Stimulated activated CD4-positive, alpha-beta T cell treated with anti-CD3 and anti-CD28 coated beads, Interleukin-12 subunit alpha, Interleukin-12 subunit beta, amount 100 ng/mL, for 4 hours (primary cell): ENCODE data around the gene ZSCAN21.
"Not testable (repeated sequence)": the region's sequence is repeated elsewhere in the genome, so short reads cannot be mapped to it uniquely, and the experiment has no call there.

Experiments
- DNase-seq: peaks from one replicate; pipeline ENCODE4 v3.0.0-alpha.2; 2020

The ZSCAN21 gene

DNA sequence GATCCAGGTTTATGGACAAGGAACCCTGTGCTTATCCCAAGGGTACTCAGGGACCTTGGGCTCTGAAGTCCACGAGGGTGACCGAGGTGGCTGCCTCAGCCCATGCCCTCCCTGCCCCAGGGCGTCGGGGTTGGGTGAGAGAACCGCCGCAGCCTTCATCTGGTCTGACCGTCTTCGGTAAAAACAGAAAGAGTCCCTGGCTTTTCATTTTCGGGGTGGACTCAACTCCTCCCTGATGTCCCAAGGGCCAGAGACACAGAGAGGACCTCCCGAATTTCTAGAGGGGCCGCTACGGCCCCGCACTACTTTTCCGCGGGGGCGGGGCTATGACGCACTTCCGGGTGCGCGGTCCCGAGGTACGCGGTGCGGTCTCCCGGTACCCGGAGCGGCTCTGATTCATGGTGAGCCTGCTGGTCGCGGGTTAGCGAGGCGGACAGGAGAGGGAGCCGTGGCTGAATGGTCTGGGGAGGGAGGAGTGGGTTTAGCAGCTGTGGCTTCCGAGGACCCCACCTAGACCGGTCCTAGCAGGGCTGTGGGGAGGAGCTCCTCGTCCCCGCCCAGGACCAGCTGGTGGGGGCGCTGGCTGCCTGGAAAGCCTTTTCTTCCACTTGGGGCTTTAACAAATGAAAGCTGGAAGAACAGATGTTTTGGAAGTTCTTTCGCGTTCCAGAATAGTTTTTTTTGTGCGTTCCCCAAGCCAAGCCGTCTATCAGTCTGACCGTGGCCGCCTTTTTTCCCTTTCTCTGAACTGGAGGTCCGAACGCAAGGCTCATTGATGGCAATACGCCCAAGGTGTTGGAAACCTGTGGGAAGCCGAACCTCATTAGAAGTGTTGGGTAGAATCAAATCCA is at the start of gene ZSCAN21:
TSS of gene ZSCAN21 (plus strand) at position 334 of the 851 bp plus-strand sequence. CDS start 7,233 bp downstream, outside the sequence.
- peak; percentile 82 for DNase-seq

DNA sequence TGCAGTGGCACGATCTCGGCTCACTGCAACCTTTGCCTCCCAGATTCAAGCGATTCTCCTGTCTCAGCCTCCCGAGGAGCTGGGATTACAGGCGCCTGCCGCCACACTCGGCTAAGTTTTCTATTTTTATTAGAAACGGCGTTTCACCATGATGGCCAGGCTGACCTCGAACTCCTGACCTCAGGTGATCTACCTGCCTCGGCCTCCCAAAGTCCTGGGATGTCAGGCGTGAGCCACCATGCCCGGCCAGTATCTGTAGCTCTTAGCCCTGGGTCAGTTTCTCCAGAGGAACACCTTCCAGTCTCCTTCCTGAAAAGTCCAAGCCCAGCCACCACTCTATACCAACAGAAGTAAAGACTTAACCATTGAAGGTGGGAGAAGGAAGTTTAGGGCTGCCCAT is 49.3 kb upstream of the ZSCAN21 start:
- DNase-seq, result no peak

DNA sequence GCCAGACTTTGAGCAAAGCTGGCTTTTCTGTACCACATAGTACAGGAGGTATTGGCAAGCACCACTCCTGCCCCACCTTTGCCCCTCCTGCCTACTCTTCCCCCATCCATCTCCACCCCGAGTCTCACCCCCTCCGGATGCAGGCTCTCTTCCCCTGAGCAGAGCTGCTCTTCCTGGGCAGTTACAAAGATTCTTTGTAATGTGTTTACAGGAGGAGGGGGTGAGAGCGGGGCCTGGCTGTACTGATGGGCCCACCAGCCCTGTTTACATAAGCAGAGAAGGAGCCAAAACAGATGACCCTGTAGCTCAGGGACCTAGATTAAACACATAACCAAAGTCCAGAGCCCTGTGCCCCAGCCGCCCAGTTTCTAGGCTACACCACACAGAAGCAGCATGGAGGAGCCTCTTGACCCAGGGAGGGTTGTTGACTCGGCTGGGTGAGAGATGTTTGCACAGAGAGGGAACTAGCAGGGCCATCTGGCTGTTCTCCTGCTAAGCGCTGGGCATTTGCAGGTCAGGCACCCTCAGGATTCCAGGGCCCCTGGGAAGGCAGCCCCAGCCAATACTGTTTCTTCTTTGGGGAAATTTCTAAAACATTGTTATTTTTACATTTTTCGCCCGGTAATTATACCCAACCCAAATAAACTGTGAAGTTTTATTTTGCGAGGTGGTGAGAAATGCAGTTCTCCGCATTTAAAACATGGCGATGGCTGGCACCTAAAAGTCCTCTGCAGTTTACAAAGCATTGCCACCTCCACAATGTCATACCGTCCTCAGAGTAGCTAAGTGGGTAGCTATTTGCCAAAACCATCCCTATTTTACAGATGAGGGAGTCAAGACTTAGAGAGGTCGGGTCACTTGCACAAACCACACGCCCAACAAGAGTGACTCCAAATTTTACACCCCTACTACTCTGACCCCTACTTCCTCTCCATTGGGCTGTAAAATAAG is 45.6 kb upstream of the ZSCAN21 start:
- no peak for DNase-seq

DNA sequence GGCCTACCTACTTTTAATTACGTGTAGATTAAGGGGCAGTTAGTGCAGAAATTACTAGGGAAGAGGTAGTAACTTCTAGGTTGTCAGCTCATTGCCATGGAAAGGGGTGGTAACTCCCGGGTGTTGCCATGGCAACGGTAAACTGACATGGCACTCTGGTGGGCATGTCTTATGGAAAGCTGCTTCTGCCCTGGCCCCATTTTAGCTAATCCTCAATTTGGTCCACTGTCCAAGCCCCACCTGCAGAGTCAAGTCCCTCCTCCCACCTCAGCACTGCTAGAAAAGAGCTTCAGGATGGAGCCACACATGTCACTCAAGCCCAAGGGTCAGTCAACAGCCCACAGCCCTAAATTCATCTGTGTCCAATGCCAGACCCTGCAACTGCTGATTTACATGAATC is 41.7 kb upstream of the ZSCAN21 start:
- no peak for DNase-seq

DNA sequence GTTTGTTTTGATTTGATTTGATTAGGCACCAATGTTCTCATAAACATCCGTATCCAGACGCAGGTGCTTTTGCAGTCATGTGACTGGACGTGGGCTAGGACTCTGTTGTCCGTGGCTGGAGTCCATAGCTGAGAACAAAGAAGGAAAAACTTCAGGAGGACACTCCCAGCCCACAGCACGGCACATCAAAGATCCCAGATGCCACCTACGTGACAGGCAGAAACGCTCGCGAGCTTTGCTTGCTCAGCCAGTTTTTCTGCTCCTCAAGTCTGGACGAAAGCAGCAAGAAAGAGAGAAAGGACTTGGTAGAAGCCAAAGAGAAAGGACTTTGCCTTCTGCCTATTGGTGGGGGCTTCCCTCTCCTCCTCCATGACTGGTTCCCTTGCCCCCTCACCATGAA is 41.0 kb upstream of the ZSCAN21 start:
- no peak for DNase-seq

DNA sequence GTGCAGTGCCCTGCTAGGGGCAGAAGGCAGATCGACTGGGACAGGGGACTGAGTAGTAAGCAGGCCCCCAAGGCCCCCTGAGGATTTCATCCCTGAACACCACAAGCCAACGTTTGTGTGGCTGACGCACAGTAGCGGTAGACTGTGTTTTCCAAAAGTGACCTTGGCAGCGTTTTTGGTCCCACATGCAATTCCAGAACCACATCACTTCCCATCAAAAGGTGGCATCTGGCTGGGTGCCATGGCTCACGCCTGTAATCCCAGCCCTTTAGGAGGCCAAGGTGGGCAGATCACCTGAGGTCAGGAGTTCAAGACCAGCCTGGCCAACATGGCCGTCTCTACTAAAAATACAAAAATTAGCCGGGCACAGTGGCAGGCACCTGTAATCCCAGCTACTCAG is 39.6 kb upstream of the ZSCAN21 start:
- not testable (repeated sequence) for DNase-seq

DNA sequence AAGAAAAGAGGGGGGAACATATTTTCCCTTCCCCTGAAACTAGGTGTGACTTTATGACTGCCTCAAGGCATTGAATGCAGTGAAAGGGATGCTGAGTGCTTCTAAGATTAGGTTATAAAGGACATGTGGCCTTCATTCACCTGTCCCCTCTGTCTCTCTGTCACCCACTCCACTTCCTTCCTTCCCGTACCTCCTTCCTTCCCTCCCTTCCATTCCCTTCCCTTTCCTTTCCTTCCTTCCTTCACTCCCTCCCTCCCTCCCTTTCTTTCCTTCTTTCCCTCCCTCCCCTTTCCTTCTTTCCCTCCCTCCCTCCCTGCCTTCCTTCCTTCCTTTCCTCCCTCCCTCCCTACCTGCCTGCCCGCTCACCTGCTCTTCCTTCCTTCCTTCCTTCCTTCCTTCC is 38.7 kb upstream of the ZSCAN21 start:
- DNase-seq, result no peak

DNA sequence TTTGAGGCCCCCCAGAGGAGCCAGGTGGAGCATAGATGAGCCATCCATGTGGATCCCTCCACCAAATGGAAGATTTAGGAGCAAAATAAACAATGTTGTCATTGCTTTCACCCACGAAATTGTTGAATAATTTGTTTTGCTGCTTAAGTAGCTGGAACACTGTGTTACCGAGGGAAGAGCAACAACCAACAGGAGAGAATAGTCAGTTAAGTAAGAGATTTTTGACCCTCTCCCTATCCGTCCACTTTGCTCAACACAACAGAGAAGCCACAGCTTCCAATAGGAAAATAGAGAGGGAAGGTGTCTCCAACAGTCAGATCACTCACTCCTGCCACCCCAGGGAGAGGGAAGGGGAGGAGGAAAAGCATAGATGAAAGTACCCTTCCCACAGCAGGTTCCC is 38.1 kb upstream of the ZSCAN21 start:
- DNase-seq, result no peak

DNA sequence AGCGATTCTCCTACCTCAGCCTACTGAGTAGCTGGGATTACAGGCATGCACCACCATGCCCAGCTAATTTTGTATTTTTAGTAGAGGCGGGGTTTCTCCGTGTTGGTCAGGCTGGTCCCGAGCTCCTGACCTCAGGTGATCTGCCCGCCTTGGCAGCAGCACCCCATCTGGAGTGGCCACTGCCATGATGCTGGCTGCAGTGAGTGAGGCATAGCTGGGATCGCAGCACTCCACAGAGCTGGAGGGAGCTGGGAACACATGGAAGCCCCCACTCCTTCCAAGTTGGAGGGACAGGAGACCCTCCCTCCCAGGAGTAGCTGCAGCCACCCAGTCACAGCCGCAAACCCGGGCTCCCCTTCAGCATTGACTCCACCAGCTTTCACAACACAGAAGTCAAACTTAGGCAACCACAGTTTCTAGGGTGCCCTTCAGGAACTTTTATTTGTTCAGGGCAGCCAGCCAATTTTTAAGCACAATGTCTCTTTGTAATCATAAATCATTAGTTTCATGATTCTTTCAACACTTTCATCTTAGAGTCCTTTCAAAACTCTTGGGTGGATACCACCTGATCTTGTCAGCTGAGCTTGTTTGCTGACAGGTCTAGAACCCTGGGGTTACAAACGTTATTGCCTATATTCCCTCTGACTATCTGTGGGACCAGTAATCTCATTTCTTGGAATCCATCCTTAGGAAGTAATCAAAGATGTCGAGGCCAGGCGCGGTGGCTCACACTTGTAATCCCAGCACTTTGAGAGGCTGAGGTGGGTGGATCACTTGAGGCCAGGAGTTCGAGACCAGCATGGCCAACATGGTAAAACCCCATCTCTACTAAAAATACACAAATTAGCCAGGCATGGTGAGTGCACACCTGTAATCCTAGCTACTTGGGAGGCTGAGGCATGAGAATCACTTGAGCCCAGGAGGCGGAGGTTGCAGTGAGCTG is 36.9 kb upstream of the ZSCAN21 start:
- not testable (repeated sequence) for DNase-seq

DNA sequence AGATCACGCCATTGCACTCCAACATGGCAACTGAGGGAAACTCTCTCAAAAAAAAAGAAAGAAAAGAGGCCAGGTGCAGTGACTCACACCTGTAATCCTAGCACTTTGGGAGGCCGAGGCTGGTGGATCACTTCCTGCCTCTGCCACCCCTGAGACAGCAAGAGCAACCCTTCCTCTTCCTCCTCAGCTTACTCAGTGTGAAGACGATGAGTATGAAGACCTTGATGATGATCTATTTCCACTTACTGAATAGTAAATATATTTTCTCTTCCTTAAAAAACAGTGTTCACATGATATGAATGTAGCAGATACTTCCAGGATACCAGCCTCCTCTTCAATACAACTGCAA is 36.3 kb upstream of the ZSCAN21 start:
- DNase-seq, result peak; percentile 18

DNA sequence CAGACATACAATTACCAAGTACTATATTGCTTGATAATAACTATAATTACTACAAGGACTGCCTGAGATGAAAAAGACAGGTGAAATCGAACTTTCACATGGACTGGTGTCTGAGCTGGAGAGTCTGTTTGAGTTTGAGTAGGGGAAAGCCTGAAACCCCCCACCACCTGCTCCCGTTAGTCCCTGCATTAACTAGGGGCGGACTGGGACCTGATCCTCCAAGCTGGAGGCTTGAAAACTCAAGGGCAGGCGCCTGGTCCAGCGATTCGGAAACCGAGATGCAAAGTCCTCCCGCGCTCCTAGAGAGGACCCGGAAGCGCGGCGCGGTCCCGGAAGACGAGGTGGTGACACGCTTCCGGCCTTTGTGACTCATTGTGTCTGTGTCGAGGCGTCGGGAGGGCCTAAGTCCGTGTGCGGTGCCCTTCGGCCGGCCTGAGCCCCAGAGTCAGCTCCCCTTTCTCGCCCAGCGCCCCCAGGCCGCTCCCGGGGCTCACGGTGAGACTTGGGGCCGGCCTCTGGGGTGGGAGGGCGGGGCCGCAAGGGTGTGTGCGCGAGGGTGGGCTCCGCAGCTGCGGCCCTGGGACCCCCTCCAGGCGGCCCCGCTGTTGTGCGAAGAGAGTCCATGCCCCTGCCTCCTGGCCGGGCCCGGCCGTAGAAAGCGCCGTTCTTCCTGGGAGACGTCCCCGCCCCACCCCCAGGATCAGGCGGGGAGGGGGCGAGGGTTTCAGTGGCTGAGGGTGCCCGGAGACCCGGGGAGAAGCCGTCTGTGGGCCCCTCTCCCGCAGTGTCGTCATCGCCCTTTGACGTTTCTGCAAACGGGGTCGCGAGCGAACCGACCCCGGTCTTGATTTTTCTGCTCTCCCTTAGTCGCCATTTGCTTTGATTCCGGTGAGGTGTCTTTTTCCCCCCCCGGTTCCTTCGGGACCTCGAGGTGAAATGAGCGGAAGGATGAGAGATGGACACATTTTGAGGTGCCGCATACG is 34.1 kb upstream of the ZSCAN21 start, which contains the start of gene ZKSCAN1:
TSS of gene ZKSCAN1 (plus strand) at position 365 of the 983 bp plus-strand sequence. CDS start 7,911 bp downstream, outside the sequence.
- peak; percentile 76 for DNase-seq

DNA sequence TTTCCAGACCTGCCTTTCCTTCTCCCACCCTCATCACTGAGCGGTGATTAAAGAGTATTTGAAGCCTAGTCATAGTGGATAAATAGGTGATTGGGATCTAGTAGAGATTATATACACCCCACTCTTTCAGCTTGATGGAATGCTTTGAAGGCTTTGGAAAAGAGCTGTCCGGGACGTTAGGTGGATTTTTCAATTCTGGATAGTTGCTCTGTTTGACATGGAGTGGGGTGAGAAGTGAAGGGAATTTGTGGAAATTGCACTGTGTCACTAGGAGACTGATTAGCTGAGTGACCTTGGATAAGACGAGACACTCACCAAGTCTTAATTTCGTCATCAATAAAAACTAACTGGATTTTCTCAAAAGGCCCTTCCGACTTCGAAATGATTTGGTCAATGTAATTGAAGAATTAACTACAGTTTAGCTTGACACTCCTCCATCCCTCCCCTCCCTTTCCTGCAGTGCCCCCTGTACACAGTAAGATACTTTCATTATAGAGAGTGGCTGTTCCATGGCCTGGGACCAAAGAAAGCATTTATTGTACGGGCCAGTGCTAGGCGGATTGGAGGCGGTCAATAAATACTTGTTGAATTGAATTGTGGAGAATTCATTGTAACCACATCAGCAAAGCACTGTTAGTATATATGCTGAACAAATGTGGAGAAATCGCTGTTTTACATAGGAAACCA is 33.2 kb upstream of the ZSCAN21 start:
- no peak for DNase-seq

DNA sequence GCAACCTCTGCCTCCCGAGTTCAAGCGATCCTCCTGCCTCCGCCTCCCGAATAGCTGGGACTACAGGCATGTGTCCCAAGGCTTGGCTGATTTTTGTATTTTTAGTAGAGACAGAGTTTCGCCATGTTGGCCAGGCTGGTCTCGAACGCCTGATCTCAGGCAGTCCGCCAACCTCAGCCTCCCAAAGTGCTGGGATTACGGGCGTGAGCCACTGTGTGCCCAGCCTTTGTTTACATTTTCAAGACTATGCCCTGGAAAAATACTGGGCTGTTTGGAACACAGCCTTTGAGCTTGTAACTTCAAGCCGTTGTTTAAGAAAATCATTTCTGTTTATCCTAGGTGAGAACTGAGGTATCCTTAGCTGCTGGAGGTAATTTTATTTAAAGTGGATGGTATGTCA is 32.3 kb upstream of the ZSCAN21 start:
- DNase-seq, result no peak

DNA sequence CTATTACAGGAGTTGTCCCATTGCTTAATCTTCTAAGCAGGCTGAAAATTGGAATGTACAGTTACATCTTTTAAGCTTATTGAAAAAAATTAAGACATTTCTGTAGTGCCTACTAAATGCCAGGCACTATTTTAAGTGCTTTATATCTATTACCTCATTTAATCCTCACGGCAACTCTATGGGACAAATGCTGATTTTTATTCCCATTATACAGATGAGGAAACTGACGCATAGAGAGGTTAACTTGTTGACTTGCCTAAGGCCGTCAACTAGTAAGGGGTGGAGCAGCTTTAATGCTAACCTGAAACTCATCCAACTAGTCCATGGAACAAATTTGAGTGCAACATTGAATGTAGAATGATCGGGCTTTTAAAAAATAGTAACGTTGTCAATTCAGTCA is 31.7 kb upstream of the ZSCAN21 start:
- DNase-seq, result no peak

DNA sequence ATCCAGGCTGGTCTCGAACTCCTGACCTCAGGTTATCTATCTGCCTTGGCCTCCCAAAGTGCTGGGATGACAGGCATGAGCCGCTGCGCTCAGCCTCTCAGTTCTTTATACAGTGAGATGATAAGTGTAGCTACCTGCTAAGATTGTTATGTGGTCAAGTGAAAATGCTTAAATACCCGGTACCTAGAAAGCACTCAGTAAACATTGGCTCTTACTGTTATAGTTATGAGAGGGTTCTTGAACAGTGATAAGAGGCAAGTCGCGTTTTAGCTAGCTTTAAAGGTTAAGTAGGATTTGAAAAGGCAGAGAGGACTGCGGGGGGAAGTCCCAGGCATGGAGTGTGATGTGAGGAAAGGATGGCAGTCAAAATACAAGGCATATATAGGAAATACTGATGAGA is 29.7 kb upstream of the ZSCAN21 start:
- no peak for DNase-seq

DNA sequence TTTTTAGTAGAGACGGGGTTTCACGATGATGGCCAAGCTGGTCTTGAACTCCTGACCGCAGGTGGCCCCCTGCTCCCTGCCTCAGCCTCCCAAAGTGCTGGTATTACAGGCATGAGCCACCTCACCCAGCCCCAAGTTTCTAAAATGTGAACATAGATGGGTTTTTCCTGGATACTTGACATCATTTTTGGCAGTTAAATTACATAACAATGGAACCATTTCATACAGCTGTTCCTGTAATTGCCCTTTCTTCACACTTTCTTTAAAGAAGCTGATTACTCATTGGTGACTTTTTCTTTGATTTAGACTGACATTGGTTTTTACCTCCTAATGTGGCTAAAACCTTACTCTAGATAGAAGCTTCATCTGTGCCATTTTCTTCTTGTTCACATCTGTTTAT is 28.3 kb upstream of the ZSCAN21 start:
- no peak for DNase-seq

DNA sequence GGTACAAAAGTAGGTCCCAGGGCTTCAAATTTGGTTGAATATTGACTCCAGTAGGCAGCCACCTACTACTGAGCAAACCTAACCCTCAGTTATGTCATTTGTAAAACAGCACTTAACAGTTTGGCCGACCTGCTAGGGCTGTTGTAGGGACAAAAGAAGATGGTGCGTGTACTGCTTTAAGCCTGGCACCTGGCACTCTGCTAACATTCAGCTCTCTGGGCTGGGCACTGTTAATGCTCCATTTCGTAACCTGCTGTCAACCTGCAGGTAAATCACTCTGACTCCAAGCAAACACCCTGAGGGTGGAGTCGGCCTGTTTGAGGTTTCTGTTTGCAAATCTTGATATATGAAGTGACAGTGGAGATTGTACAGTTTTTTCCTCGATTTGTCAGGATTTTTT is 27.0 kb upstream of the ZSCAN21 start:
- no peak for DNase-seq

DNA sequence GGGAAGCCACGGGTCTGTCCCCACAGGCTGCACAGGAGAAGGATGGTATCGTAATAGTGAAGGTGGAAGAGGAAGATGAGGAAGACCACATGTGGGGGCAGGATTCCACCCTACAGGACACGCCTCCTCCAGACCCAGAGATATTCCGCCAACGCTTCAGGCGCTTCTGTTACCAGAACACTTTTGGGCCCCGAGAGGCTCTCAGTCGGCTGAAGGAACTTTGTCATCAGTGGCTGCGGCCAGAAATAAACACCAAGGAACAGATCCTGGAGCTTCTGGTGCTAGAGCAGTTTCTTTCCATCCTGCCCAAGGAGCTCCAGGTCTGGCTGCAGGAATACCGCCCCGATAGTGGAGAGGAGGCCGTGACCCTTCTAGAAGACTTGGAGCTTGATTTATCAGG is 26.0 kb upstream of the ZSCAN21 start:
- DNase-seq, result no peak

DNA sequence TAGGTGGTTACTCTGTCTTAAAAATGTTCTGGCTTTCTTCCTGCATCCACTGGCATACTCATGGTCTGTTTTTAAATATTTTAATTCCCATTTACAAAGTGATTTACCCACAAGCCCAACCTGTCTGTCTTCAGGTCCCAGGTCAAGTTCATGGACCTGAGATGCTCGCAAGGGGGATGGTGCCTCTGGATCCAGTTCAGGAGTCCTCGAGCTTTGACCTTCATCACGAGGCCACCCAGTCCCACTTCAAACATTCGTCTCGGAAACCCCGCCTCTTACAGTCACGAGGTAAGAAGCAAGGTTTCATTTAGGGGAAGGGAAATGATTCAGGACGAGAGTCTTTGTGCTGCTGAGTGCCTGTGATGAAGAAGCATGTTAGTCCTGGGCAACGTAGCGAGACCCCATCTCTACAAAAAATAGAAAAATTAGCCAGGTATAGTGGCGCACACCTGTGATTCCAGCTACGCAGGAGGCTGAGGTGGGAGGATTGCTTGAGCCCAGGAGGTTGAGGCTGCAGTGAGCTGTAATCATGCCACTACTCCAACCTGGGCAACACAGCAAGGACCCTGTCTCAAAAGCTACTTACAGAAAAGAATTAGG is 25.5 kb upstream of the ZSCAN21 start:
- DNase-seq, result no peak

DNA sequence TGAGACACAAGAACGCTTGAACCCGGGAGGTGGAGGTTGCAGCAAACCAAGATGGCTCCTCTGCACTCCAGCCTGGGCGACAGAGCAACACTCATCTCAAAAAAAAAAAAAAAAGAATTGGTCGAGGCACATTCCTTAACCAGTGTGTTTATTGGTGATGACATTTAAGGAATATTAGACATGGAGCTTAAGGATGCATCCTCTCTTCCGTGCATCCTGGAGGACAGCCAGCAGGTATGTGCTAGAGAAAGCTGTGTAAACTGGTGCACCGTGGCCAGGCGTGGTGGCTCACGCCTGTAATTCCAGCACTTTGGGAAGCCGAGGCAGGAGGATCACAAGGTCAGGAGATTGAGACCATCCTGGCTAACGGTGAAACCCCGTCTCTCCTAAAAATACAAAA is 22.4 kb upstream of the ZSCAN21 start:
- no peak for DNase-seq
